ACC112 (cell line): ENCODE measurements around the gene PARD6A.

Experiments used
- H2AFZ ChIP-seq: fragments of 200-600 bp; sonication (generic); one replicate; pipeline ENCODE4 v1.6.0; 2017; ENCODE audit warnings: antibody characterized with exemption, low read length; ENCODE audit not compliant: unreplicated experiment
- H3K27ac ChIP-seq: fragments of 200-600 bp; sonication (generic); 2 replicates; pipeline ENCODE4 v1.5.1; 2014; ENCODE audit warnings: low read depth, mild to moderate bottlenecking, antibody characterized with exemption, low read length, moderate library complexity
- H3K27me3 ChIP-seq: fragments of 200-600 bp; sonication (generic); 2 replicates; pipeline ENCODE4 v1.6.1; 2014; ENCODE audit warnings: mild to moderate bottlenecking, antibody characterized with exemption, low read length, moderate library complexity, mixed read lengths; ENCODE audit not compliant: insufficient read depth
- H3K36me3 ChIP-seq: fragments of 200-600 bp; sonication (generic); 2 replicates; pipeline ENCODE4 v1.6.1; 2016; ENCODE audit warnings: mild to moderate bottlenecking, antibody characterized with exemption, low read length, moderate library complexity, mixed read lengths; ENCODE audit not compliant: insufficient read depth
- H3K4me1 ChIP-seq: fragments of 200-600 bp; sonication (generic); one replicate; pipeline ENCODE4 v1.6.1; 2016; ENCODE audit warnings: low read length, mixed read lengths; ENCODE audit not compliant: insufficient read depth, unreplicated experiment, control insufficient read depth
- H3K4me3 ChIP-seq: fragments of 200-600 bp; sonication (generic); 2 replicates; pipeline ENCODE4 v1.5.1; 2014; ENCODE audit warnings: mild to moderate bottlenecking, low read depth, low read length
- H3K79me2 ChIP-seq: fragments of 200-600 bp; sonication (generic); one replicate; pipeline ENCODE4 v1.6.0; 2016; ENCODE audit warnings: low read length; ENCODE audit not compliant: control insufficient read depth, unreplicated experiment, insufficient read depth

PARD6A gene

GRCh38 chr16:67653789-67654402 lies 6.9 kb upstream of the PARD6A start:
- Histone ChIP-seq H3K4me3 (peak overlapping the region; percentile 73), H3K4me1 (no peaks in the 10 kb centered on the region), H3K27ac (no peak overlapping the region), H2AFZ (no peak overlapping the region), H3K79me2 (no peaks in the 10 kb centered on the region), H3K27me3 (peaks cover 57% of the 10 kb centered on the region), H3K36me3 (no peaks in the 10 kb centered on the region)

DNA sequence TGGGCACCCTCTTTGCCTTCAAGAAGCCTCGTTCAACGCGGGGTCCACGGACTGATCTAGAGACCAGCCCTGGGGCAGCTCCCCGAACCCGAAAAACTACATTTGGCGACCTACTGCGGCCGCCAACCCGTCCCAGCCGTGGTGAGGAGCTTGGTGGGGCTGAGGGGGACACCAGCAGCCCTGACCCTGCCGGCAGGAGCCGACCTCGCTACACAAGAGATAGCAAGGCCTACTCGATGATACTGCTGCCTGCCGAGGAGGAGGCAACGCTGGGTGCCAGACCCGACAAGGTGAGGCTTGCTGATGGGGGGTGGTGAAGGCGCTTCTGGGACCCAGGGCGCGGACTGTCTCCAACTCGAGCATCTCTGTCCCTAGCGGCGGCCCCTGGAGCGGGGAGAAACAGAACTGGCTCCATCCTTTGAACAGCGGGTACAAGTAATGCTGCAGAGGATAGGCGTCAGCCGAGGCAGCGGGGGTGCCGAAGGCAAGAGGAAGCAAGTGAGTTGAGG lies 6.3 kb upstream of the PARD6A start:
- Histone ChIP-seq H3K4me3 (no peak overlapping the region), H3K36me3 (no peaks in the 10 kb centered on the region), H2AFZ (no peak overlapping the region), H3K4me1 (peaks cover 4% of the 10 kb centered on the region), H3K79me2 (no peaks in the 10 kb centered on the region), H3K27ac (no peak overlapping the region), H3K27me3 (peaks cover 51% of the 10 kb centered on the region)

DNA sequence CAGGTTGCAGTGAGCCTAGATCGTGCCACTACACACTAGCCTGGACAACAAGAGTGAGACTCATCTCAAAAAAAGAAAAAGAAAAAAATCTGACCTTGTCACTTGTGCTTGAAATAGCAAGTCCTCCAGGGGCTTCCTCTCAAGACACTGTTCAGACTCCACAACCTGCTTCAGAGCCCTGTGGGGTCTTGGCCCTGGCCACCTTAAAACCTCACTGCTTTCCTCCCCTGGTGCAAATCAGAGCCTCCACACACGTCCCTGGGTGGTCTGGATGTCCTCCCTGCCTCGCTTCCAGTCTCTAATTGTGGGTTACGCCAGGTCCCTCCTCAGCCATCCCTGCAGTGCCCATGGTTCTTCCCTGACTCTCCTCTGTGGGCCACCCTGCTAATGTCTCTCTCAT lies 5.4 kb upstream of the PARD6A start:
- Histone ChIP-seq H3K27me3 (peaks cover 42% of the 10 kb centered on the region), H3K36me3 (no peaks in the 10 kb centered on the region)

GRCh38 chr16:67656344-67657016 lies 4.3 kb upstream of the PARD6A start:
- Histone ChIP-seq H3K27me3 (peaks cover 31% of the 10 kb centered on the region), H2AFZ (no peak overlapping the region), H3K36me3 (no peaks in the 10 kb centered on the region), H3K79me2 (no peaks in the 10 kb centered on the region), H3K4me1 (peaks cover 4% of the 10 kb centered on the region), H3K27ac (no peak overlapping the region), H3K4me3 (no peak overlapping the region)

More for the DNA sequence above, 5.4 kb upstream of the PARD6A start:
- no peak overlapping the region for H3K27ac ChIP-seq
- no peaks in the 10 kb centered on the region for H3K79me2 ChIP-seq
- no peak overlapping the region for H2AFZ ChIP-seq
- H3K4me3 ChIP-seq: no peak overlapping the region
- H3K4me1 ChIP-seq: peaks cover 4% of the 10 kb centered on the region

DNA sequence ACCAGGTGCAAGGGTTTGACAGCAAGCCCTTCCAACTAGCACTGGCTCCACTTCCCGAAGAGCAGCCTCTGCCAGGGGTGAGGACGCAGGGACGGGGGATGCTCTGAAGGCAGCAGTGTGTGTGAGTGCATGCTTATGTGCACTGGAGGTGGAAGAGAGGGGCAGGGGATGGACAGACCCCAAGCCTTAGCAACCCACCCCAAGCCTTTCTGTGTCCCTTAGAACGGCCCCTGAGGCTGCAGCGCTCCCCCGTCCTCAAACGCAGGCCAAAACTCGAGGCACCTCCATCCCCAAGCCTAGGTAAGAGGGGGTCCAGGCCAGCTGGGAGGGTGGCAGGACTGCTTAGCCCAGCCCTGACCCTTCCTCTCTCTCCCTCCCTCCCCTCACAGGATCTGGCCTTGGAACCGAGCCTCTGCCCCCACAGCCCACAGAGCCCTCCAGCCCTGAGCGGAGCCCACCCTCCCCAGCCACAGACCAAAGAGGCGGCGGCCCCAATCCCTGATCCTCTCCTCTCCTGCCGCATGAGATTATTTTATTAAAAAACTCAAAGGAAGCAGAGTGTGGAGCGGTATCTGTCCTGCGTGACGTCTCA lies 3.6 kb upstream of the PARD6A start:
- H3K36me3 ChIP-seq: no peaks in the 10 kb centered on the region
- peaks cover 24% of the 10 kb centered on the region for H3K27me3 ChIP-seq
- no peaks in the 10 kb centered on the region for H3K79me2 ChIP-seq
- H2AFZ ChIP-seq: no peak overlapping the region
- no peak overlapping the region for H3K4me3 ChIP-seq
- peaks cover 4% of the 10 kb centered on the region for H3K4me1 ChIP-seq
- no peak overlapping the region for H3K27ac ChIP-seq

DNA sequence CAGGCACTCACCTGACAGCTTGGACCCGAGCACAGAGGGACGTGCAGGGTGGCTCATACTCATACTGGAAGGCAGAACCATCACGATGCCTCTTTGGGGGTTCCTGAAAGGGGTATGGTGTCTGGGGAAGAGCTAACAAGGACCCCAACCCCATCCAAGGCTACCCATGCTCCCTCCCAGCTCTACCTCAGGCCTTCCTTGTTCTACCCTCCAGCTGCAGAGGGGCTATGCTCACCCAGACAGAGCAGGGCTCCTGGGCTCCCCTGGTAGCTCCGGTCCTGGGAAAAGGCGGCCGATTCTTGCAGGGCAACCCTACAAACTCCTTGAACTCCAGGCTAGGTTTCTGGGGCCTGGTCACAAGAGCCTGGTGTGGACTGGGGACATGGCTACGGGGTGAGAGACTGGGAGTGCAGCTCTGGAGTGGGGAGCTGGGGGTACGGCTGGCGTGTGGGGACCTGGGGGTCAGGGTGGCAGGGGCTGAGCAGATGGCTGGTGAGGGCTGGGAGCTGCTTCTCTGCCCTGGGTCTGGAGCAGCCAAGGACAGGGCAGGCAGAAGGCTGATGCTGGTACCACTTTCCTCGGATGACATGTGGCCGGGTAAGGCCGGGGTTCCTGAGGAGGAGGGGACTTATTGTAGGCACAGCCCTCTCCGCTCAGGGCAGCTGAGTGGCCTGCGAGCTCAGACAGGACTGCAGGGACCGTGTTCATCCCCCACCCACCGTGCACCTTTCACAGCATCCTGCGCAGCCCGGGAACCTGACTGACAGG lies 2.8 kb upstream of the PARD6A start:
- H2AFZ ChIP-seq: no peak overlapping the region
- no peaks in the 10 kb centered on the region for H3K79me2 ChIP-seq
- no peak overlapping the region for H3K27ac ChIP-seq
- H3K4me3 ChIP-seq: no peak overlapping the region
- peaks cover 4% of the 10 kb centered on the region for H3K4me1 ChIP-seq
- no peaks in the 10 kb centered on the region for H3K36me3 ChIP-seq
- peaks cover 20% of the 10 kb centered on the region for H3K27me3 ChIP-seq

DNA sequence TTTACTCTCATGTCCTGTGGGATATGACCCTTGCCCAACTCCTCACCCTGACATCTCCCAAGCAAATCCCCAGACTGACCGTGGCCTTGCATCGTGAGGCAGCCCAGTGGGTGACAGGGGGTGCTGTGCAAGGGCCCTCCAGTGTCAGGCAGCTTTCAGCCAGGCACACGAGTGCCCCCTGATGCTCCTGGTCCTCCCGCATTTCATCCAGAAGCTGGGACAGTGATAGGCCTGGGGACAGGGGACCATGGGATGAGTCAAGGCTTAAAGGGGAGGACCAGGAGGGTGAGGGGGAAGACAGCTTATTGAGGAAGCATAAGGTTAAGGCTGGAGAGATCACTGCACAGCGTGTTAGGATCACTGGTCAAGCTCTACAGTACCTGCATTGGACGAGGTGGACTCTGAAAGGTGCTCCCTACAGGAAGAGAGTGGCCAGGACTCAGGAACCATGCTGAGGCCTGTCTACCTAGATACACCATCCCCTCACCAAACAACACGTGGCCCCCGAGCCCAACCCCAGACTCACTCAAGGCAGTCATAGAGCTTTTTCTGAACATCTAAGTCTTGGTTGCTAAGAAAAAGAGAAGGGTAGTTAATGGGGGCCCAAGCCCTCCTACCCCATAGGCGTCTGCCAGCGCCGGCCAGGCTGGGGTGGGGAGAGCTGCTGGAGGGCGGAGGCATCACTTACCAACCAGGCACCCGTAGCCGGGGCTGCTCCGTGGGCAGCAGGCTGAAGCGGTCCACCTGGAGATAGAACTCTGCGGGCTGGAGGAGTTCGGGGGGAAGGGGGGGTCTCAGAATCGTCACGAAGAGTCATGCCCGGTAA lies 1.7 kb upstream of the PARD6A start:
- no peaks in the 10 kb centered on the region for H3K79me2 ChIP-seq
- no peaks in the 10 kb centered on the region for H3K36me3 ChIP-seq
- no peak overlapping the region for H3K27ac ChIP-seq
- no peak overlapping the region for H2AFZ ChIP-seq
- H3K4me1 ChIP-seq: peaks cover 4% of the 10 kb centered on the region
- peaks cover 9% of the 10 kb centered on the region for H3K27me3 ChIP-seq
- H3K4me3 ChIP-seq: peak overlapping the region; percentile 85

GRCh38 chr16:67659675-67660563 lies 841 bp upstream of the PARD6A start, which contains the start of gene ACD:
Gene ACD (minus strand): TSS chr16:67660260. CDS start chr16:67660220, 40 bp downstream.
- peak within 1 kb of the TSS; percentile 73 for H2AFZ ChIP-seq
- peaks cover under 1% of the 10 kb centered on the region; the same call in 1 of the 2 replicates for H3K27me3 ChIP-seq
- peak within 1 kb of the TSS; percentile 83 for H3K27ac ChIP-seq
- H3K36me3 ChIP-seq: no peaks in the 10 kb centered on the region
- H3K79me2 ChIP-seq: no peaks in the 10 kb centered on the region
- H3K4me1 ChIP-seq: peaks cover 4% of the 10 kb centered on the region
- H3K4me3 ChIP-seq: peak within 1 kb of the TSS; percentile 85

DNA sequence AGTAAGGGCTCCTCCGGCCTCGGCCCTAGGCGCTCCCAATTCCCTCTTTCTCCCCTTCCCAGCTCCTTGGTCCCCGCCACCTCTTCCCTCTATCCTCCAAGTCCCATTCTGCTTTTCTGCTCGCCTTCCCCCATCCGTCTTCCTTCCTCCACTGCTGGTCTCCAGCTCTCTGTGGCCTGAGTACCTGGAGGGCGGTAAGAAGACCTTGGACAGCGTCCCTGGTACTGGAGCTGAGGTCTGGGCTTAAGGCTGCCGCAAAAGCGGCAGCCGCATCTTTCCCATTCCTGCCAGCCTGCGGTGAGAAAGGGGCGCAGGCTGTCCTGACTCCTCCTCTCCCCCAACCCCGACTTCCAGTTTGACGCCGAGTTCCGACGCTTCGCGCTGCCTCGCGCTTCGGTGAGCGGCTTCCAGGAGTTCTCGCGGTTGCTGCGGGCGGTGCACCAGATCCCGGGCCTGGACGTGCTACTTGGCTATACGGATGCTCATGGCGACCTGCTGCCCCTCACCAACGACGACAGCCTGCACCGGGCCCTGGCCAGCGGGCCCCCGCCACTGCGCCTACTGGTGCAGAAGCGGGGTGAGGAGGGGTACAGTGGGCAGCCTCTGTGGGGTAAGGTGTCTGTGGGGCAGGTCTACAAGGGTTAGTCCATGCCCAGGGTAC lies 471 bp downstream of the PARD6A start:
- Histone ChIP-seq H3K27ac (no peak overlapping the region), H3K27me3 (no peaks in the 10 kb centered on the region), H3K4me3 (peak overlapping the region; percentile 85), H3K36me3 (no peaks in the 10 kb centered on the region), H2AFZ (no peak overlapping the region), H3K79me2 (no peaks in the 10 kb centered on the region), H3K4me1 (peaks cover 4% of the 10 kb centered on the region)
